GM19468 (cell line): ENCODE measurements around the gene NWD2.
"Not testable (repeated sequence)": the region's sequence is repeated elsewhere in the genome, so short reads cannot be mapped to it uniquely, and the experiment has no call there.

Source experiments
- ATAC-seq: cut with Tn5 transposase; IDR thresholded peaks from one replicate; pipeline ENCODE4 v1.9.1; 2021; ENCODE audit warnings: mild to moderate bottlenecking, moderate library complexity, moderate number of reproducible peaks; ENCODE audit not compliant: unreplicated experiment; ENCODE audit errors: extremely low read depth

The NWD2 gene

GRCh38 chr4:37389967-37390580, 145.5 kb downstream of the NWD2 start:
- ATAC-seq = peak; percentile 25

DNA sequence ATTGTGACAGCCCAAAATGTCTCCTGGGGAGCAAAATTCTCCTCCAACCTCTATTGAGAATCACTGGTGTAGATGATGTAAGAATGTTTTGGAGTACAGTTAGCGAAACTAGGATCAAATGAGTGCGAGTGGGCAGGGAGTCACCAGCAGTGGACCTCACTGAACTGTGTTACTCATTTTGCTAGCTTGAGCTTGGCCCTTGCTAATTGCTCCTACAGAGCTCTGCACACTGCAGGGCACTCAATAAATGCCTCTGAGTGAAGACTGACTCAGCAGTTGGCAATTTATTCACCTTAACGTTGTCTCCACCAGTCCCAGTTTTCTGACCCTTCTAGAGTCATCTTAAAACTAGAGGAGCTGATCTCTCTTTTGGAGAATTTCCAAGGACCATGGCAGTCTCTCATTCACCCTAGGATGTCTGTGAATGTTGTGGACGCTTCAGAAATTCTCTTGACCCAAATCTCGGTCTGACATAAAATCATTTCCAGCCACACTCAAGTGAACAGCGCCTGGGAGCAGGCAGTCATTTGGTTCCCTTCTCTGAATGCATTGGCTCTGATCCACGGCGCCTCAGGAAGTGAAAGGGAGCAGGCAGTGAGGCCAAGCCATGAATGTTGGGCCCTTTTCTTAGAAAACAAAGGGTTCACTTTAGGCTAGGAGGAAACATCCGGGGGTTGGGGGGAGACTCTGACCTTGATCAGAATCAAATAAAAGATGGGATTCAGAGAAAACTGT, 148.1 kb downstream of the NWD2 start:
- ATAC-seq = no peak

GRCh38 chr4:37393321-37393720, 148.8 kb downstream of the NWD2 start:
- no peak for ATAC-seq

GRCh38 chr4:37393889-37394288, 149.3 kb downstream of the NWD2 start:
- ATAC-seq = no peak

- no peak for ATAC-seq
Observed at GRCh38 chr4:37397505-37397904, 153.0 kb downstream of the NWD2 start.

DNA sequence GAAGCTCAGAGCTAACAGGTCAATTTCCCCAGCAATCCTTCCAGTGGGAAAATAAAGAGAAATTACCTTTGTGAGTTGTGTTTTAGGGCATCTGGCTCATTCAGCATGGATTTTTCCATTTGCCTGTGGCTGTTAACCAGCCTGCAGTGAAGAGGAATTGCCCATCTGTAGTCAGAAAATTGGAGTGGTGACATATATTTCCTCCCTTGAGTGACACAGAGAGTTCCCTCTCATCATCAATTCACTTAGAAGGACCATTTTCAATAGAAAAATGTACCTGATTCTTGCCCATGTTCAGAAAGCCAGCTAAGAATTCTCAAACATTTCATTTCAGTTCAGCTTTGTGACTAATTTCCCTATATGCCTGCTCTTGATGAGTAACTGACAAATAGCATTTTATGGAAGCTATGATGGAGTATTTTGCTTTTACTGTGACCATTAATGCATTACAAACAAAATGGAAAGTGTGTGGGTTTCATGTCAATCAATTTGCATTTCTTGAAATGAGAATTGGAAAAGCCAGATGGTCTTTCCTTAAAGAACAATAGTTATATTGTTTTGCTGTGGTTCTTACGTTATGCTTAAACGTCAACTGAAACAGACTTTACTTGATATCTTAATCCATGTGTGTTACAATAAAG, 155.8 kb downstream of the NWD2 start:
- ATAC-seq = peak; percentile 90

DNA sequence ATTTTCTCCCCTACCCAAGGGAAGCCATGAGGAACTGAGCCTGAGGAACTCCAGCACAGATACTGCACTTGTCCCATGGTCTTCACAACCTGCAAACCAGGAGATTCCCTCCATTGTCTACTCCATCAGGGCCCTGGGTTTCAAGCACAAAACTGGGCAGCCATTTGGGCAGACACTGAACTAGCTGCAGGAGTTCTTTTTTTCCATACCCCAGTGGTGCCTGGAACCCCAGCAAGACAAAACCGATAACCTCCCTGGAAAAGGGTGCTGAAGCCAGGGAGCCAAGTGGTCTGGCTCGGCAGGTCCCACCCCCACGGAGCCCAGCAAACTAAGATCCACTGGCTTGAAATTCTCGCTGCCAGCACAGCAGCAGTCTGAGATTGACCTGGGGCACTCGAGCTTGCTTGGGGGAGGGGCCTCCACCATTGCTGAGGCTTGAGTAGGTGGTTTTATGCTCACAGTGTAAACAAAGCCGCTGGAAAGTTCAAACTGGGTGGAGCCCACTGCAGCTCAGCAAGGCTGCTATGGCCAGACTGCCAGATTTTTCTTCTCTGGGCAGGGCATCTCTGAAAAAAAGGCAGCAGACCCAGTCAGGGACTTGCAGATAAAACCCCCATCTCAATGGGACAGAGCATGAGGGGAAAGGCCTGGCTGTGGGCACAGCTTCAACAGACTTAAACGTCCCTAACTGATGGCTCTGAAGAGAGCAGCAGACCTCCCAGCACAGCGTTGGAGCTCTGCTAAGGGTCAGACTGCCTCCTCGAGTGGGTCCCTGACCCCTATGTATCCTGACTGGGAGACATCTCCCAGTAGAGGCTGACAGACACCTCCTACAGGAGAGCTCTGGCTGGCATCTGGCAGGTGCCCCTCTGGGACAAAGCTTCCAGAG, 163.6 kb downstream of the NWD2 start:
- not testable (repeated sequence) for ATAC-seq

GRCh38 chr4:37413612-37414011, 169.1 kb downstream of the NWD2 start:
- ATAC-seq = not testable (repeated sequence)

GRCh38 chr4:37415845-37416369, 171.4 kb downstream of the NWD2 start:
- no peak for ATAC-seq

DNA sequence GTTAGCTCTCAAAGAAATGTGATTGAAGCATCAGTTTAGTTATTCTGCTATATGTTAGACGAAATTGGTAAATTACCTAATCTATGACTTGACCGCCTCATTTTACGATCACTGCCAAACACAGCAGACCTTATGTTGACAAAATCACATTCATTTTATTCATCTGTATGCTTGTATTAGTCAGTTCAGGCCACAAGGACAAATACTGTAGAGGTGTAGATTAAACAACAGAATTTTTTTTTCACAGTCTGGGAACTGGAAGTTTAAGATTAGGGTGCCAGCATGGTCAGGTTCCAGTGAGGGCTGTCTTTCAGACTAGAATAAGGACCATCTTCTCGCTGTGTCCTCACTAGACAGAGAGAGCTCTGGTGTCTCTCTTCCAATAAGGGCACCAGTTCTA, 177.1 kb downstream of the NWD2 start:
- no peak for ATAC-seq

- ATAC-seq = no peak
Observed at GRCh38 chr4:37422102-37422501, 177.6 kb downstream of the NWD2 start.

GRCh38 chr4:37422638-37423037, 178.1 kb downstream of the NWD2 start:
- ATAC-seq = no peak

DNA sequence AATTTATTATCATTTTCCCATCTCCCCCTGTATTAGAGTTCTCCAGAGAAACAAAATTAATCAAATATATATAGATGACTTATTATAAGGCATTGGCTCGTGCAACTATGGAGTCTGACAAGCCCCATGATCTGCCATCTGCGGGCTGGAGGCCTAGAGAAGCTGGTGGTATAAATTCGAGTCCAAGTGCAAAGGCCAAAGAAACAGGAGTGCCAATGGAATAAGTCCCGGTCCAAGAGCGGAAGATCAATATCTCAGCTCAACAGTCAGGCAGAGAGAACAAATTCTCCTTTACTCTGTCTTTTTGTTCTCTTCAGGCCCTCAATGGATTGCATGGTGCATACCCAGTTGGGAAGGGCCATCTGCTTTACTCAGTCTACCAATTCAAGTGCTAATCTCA, 178.8 kb downstream of the NWD2 start:
- ATAC-seq = no peak

DNA sequence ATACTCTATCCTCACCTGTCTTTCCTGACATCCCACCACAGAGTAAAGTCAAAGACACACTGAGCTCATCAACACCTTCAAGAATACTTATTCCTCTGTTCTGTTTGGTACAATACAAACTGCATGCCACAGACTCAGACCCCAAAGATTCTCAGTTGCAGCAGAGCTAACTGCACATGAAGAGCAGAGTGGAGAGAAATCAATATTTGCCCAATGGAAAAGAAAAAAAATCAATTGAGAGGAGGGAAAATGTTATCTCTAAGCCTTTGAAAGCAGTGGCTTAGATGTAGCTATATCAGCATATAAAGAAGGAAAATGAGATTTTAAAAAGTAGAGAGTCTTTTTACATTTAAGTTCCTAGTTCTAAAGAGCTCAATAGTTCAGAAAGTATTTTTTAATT, 180.2 kb downstream of the NWD2 start:
- no peak for ATAC-seq

DNA sequence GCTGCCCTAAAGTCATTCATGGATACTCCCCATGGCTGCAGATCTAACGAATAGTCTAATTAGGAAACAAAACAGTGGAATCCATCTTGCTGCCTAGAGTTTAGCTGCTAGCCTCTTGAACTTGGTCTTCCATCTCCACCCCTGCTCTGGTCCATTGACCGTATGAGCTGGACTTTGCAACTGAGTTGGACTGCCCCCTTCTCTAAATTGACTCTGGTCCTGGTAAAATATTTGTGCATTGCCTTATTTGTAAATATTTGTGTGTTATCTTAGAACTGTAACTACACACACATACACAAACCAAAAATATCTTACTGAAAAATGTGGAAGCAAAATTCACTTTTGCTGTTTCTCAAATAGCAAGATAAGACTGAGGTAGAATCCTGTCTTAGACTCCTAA, 181.3 kb downstream of the NWD2 start:
- ATAC-seq = no peak

- ATAC-seq = no peak
Observed at GRCh38 chr4:37427193-37427592, 182.7 kb downstream of the NWD2 start.

GRCh38 chr4:37429906-37430305, 185.4 kb downstream of the NWD2 start:
- no peak for ATAC-seq

- ATAC-seq = no peak
Observed at GRCh38 chr4:37430718-37431416, 186.3 kb downstream of the NWD2 start.

GRCh38 chr4:37431417-37431743, 186.8 kb downstream of the NWD2 start:
- ATAC-seq = no peak

- no peak for ATAC-seq
Observed at GRCh38 chr4:37434469-37434868, 189.9 kb downstream of the NWD2 start.
